Measurements from ENCODE around the gene SEC11A.
"Not testable (repeated sequence)": the region's sequence is repeated elsewhere in the genome, so short reads cannot be mapped to it uniquely, and the experiment has no call there.

The SEC11A gene

DNA sequence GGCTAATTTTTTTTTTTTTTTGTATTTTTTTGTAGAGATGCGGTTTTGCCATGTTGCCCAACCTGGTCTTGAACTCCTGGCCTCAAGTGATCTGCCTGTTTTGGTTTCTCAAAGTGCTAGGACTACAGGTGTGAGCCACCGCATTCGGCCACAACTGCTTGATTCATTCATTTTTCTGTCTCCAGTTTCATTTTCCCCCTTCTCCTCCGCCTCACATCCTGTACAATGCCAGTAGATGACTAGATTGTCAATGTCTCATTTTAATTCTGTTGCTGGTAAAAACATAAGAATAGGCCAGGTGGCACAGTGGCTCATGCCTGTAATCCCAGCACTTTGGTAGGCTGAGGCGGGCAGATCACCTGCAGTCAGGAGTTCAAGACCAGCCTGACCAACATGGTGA lies 20.4 kb upstream of the SEC11A start:
- peak; percentile 87 for DNase-seq

DNA sequence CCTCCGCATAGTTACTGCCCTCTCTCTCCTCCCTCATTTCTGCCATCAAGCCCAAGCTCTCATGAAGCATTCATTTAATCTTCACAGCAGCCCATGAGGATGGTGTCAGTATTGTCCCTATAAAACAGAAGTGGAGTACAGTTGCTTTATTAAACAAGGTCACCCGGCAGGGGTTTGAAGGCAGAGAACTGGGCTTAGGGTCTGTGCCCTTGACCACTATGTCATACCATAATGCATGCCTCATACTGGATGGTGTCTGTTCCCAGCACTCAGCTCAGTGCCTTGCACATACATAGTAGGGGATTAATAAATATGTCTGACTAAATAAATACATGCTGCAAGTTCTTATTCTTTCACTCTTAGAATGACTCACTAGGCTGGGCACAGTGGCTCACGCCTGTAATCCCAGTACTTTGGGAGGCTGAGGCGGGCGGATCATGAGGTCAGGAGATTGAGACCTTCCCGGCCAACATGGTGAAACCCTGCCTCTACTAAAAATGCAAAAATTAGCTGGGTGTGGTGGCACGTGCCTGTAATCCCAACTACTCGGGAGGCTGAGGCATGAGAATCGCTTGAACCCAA lies 19.6 kb upstream of the SEC11A start:
- not testable (repeated sequence) for DNase-seq

DNA sequence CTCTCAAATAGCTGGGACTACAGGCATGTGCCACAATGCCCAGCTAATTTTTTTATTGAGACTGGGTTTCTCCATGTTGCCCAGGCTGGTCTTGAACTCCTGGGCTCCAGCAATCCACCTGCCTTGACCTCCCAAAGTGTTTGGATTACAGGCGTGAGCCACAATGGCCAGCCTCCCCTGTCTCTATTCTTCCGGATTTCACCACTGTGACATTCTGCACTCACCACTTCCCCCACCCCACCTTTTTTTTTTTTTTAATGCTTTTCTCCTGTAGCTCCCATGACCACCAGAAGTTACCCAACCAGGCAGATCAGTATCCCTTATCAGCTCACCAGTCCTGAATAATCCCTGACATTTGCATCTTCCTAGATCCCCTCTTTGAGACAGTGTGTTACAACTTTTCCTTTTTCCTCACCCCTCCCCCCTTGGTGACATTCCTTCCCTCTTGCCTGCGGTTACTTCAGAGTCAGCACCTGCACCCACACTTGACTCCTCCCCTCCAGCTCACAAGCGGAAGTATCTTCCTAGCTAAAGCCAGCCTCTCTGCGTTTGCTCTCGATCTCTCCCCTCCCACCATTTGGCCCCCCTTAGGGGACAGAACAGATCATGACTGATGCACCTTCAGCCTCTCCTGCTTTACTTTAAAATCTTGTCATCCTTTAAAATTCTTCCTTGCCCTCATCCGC lies 19.0 kb upstream of the SEC11A start:
- DNase-seq = peak; percentile 70

DNA sequence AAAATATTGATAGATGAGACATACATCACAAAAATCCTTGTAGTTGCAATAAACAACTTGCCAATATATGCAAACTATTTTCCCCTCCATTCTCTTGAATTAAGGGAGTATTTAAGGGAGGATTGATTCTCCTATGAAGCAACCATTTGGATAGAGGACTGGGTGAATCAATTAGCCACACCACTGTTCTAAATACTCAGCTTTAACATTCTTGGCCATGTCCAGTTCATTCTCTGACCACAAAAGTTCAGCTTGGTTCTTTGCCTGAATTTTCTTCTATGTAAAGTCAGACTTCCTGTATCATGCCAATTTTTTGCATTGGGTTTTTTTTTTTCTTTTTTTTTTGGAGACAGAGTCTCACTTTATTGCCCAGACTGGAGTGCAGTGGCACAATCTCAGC lies 15.8 kb upstream of the SEC11A start:
- no peak for DNase-seq

DNA sequence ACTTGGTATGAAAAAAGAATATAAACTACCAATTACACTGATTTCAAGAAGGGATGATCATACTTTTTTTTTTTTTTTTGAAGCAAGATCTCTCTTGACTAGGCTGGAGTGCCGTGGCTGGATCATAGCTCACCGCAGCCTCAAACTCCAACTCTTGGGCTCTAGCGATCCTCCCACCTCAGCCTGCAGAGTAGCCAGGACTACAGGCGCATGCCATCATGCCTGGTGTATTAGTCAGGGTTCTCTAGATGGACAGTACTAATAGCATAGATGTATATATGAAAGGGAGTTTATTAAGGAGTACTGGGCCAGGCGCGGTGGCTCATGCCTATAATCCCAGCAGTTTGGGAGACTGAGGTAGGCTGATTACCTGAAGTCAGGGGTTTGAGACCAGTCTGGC lies 11.5 kb upstream of the SEC11A start:
- no peak for DNase-seq

DNA sequence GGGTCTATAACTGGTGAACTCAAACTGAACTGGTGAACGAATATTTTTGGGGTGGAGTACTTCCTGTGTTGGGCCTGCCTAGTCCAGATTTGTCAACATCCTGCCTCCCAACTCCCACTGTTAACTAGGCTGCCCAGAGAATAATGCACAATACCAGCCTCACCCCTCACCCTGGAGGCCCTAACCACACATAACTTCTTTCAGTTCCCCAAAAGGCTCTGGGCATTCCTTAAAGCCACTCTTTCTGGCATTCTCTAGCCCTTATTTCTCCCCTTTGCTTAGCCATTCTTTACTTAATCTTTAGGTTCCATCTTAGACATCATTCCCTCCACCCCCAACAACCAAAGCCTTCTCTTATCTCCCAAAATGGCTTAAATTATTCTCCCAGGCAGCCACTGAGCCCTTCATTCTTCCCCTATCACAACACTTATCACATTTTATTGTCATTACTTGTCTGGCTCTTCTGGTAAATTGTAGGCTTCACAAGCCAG lies 9.1 kb upstream of the SEC11A start:
- DNase-seq = peak; percentile 55

DNA sequence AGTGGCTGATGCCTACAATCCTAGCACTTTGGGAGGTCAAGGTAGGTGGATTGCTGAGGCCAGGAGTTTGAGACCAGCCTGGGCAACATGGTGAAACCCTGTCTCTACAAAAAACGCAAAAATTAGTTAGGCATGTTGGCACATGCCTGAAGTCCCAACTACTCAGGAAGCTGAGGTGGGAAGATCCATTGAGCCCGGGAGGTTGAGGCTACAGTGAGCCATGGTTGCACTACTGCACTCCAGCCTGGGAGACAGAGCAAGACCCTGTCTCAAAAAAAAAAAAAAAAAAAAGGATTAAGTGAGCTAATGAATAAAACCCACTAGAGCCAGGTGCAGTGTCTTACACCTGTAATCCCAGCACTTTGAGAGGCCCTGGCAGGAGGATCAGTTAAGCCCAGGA lies 6.7 kb upstream of the SEC11A start:
- DNase-seq = no peak

DNA sequence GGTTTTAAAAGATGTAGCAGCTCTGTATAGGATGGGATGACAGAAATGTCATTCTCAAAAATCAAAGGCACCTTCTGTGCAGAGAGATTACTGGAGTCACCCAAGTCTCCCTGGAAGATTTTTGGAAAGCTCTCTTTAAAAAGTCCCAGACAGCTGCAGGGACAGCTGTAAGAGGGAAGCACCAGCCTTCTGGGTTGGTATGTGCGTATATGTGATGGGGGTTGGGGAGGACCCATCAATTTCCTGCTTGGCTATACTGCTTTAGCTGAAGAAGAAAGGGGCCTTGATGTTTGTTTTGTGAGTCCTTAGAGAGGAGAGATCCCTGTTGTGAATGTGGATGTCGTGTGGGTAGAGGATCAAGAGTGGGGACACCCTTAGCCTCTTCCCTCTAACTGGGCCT lies 5.4 kb upstream of the SEC11A start:
- DNase-seq = no peak

DNA sequence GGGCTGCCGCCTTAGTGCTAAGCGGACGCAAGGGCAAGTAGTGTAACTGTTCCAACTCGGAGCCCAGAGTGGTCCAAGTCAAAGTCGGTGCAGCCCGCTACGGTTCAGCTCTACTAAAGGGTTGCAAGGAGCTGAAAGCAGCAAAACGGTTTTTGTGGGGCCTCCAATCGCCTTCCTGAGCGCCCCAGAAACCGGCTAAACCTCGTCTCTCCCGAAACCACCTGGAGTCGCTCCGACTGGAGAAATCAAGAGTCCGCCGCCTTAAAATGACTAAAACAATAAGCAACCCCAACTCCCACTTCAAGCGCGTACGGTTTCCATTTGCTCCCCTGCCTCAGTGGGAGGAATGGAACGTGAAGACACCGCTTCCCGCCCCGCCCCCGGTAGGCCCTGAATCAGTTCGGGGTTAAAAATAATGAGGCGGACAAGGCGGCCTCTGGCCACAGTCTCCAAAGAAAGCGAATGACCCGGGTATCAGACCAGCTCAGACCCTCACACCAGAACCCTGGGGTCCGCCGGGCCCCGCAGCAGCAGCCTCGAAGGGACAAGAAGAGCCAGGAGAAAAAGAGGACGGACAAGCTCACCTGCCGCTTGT lies 401 bp downstream of the SEC11A start:
- DNase-seq = no peak

DNA sequence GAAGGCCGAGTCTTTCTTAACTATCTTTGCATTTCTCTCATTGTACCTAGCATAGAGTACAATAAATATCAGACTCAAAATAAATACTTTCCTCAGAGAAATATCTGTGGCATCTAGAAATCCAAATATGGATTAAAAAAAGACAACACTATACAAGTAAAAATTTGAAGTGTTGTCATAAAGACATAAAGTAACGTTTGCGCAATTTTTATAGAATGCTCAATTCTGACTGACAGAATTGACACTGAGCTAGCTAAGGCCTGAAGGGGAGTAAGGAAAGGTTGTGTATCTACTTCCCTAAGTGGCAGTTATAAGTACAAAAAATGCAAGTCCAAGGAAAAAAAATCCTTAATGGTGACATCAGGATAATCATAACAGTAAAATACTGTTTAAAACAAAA lies 1.1 kb downstream of the SEC11A start:
- no peak for DNase-seq

DNA sequence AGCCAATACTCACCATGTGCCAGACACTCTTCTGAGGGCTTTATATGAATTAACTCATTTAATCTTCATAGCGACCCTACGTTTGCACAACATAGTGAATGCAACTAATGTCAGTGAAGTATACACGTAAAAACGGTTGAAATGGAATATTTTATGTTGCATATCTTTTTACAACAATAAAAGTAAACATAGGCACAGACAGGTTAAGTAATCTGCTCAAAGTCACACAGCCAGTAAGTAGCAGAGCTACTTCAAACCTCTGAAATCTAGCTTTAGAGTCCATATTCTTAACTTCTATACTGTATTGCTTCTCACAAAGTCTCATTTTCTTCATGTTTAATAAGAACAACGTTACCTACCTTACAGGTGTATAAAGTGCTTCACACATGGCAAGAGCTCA lies 1.6 kb downstream of the SEC11A start:
- DNase-seq = no peak

DNA sequence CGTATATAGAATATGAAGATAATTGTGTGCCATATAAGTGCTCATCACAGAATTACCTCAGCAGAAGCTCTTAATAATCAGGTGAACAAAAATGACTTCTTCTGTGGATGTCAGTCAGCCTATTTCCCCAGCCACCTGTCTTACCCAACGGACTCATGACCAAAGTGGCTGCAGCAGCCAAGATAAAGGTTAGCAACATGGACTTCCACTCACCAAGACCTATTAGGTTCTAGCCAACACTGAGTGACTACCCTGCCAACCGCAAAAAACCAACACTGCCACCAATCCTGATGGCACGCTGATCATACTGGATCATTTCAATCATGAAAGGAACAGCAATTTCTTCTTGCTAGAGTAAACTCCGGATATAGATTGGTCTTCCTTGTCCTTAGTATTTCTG lies 12.1 kb downstream of the SEC11A start:
- DNase-seq = no peak

DNA sequence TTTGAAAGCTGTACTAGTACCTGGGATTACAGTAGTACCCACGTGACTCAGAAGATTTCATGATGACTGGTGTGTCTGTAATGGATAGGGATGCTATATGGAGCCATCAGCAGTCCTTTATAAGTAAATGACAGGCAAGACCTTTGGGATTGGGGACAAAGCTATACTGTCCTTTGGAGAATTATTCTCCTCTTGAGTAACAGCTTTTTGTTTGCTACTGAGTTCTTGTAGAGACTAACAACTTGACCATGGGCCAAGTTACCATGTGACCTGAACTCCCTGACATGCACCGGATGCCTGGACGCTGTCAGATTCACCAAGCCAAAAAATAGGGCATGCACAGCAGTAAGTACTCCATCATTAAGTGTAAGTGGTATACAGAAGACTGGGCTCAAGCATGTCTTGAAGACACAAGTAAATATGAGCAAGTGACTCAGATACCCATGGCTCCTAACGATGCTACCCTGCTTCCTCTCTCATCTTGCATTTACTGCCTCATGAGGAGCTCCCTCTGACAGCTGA lies 12.9 kb downstream of the SEC11A start:
- no peak for DNase-seq

DNA sequence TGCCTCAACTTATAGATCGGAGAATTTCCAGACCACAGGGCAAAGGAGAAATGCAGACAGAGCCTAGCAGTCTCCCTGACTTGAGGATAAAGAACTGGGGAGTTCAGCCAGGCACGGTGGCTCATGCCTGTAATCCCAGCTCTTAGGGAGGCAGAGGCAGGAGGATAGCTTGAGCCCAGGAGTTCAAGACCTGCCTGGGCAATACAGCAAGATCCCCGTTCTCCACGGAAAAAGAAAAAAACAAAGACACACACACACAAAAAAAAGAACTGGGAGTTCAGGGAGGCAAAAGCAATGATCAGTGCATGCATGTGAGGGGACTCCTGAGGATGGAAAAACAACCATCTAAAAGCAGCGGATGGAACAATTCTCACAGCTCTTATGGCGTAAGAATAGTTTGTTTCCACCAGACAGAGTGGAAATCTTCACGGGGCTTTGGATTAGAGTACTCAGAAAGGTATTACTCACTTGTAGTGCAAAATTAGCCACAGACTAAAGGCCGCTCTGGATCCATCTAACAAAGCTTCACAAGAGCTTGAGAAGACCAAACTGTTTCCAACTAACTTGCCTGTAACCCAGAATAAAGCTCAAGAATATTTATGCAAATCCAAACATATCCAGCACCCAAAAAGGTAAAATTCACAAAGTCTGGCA lies 16.3 kb downstream of the SEC11A start:
- DNase-seq = no peak

DNA sequence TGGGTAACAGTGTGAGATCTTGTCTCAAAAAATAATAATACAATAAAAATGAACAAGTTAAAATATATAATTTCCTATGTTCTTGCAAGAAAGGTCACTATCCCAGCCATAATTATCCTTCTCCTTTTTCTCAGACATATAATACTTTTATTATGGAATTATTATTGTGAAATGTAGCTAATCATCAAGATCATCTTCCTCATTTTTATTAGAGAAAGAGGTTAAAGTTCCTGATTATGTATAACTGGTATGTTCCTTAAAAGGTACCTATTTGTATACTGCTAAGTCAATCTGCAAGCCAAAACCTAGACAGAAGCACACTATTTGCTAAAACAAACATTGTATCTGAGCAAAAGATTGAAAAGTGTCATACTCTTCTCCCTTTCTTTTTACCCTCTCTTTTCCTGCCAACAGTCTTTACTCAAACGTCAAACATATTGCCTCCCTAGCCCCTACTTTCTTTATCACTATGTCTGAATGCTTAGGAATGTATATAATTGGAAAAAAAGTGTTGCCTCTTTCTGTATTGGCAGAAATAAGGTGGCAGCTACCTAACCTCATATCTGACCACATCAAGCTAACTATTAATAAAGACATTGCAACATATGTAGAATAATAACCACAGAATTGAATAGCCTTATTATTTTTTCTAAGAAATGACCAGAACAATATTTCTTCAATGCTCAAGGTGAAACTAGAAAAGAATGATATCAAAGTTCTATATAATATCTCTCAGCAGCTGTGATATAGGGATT lies 18.5 kb downstream of the SEC11A start:
- no peak for DNase-seq

DNA sequence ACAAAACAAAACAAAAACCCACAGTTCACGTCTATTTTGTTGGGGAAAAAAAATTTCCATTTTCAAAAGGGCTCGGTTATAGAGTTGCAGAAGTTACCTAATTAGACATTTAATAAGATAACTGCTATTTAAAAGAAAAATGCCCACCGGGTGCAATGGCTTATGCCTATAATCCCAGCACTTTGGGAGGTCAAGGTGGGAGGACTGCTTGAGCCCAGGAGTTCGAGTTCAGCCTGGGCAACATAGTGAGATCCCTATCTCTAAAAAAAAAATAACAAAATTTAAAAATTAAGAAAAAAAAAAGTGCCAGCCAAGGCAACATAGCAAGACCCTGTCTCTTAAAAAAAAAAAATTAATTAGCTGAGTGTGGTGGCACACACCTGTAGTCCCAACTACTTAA lies 19.2 kb downstream of the SEC11A start:
- DNase-seq = no peak

DNA sequence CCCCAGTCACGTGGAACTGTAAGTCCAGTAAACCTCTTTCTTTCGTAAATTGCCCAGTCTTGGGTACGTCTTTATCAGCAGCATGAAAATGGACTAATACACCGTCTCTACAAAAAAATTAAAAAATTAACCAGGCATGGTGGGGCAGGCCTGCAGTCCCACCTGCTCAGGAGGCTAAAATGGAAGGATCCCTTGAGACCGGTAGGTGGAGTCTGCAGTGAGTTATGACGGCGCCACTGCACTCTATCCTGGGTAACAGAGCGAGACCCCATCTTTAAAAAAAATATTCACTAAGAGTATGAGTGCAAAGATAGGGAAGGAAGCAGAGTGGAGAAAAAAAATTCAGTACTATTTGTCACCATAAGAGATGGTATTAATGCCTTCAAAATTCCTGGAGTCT lies 25.6 kb downstream of the SEC11A start:
- no peak for DNase-seq

DNA sequence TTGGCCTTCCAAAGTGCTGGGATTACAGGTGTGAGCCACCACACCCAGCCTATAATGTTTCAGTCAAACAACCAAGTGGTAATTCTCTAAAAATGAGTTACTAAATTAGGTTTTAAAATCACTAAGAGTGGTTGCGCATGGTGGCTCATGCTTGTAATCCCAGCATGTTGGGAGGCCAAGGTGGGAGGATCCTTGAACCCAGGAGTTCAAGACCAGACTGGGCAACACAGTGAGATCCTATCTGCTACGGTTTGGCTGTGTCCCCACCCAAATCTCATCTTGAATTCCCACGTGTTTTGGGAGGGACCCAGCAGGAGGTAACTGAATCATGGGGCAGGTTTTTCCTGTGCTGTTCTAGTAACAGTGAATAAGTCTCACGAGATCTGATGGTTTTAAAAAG lies 26.1 kb downstream of the SEC11A start:
- no peak for DNase-seq

DNA sequence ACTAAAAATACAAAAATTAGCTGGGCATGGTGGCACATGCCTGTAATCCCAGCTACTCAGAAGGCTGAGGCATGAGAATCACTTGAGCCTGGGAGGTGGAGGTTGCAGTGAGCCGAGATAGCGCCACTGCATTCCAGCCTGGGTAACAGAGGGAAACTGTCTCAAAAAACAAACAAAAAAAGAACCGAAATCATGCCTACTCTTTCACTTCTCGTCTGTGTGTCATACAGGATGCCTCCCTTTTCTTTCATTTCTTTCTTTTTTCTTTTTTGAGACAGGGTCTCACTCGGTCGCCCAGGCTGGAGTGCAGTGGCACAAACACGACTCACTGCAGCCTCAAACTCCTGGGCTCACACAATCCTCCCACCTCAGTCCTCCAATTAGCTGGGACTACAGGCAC lies 29.5 kb downstream of the SEC11A start:
- DNase-seq = not testable (repeated sequence)

DNA sequence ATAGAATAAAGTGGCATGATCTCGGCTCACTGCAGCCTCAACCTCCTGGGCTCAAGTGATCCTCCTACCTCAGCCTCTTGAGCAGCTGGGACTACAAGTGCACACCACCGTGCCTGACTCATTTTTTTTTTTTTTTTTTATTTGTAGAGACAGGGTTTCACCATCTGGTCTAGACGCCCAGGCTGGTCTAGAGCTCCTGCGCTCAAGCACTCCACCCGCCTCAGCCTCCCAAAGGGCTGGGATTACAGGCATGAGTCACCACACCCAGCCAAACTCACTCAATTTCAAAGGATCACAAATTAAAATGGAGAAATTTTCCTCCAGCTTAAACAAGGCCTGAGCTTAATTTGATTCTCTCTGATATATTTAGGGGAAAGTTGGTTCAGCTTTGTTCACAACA lies 30.6 kb downstream of the SEC11A start:
- no peak for DNase-seq

DNA sequence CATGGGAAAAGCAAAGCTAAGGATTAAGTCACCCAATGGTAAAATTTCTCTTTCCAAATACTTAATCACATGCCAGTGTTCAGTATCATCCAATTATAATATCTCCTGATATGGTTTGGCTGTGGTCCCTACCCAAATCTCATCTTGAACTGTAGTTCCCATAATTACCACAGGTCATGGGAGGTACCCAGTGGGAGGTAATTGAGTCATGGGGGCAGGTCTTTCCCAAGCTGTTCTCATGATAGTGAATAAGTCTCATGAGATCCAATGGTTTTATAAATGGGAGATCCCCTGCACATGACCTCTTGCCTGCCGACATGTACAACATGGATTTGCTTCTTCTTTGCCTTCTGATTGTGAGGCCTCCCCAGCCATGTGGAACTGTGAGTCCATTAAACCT lies 31.8 kb downstream of the SEC11A start:
- no peak for DNase-seq

DNA sequence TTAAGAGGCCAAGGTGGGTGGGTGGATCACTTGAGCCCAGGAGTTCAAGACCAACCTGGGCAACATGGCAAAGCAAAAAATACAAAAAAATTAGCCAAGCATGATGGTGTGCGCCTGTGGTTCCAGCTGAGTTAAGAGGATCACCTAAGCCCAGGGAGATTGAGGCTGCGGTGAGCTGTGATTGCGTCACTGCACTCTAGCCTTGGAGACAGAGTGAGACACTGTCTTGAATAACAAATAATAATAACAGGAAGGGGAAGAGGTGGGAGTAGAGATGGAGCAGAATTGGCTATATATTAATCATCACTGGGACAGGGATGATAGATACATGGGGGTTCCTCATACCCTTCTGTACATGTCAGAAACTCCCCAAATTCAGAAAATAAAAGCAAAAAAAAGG lies 34.1 kb downstream of the SEC11A start:
- DNase-seq = peak; percentile 57

DNA sequence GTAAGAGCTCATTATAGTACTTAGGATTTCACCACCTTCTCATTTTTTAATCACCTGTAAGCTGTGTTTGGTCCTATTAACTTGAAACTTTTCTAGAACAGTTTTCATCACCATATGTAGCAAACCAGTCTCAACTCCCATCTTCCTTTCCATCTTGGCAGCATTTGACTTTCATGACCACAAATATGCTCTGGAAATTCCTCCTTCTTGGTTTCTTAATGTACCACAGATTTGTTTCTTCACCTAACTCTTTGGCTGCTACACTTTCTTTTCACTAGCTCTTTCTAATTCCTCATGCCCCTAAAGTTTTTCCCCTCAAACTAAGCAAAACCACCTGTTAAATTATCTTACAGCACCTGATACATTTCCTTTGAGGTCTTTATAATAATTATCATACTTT lies 44.7 kb downstream of the SEC11A start:
- DNase-seq = no peak
